Activated CD8-positive, alpha-beta memory T cell treated with anti-CD3 and anti-CD28 coated beads, Interleukin-2, amount 10 ng/mL, durations not matched to agents 7 days and 5 days (primary cell): Measurements from ENCODE around the gene SIN3B. TPM values are rescaled to one million over a fixed set of nuclear protein-coding genes. Genes with fewer than 3 reads are reported as not detected.

ENCODE experiments used
- ATAC-seq: fragments of 150-1000 bp; cut with Tn5 transposase; one replicate; pipeline ENCODE4 v1.10.0; 2021; ENCODE audit warnings: moderate library complexity
- CTCF ChIA-PET: fragments of 350-600 bp; sonication (Branson Sonifier 250); formaldehyde crosslinking; loops from one replicate; lab custom pipeline; 2021; ENCODE audit warnings: antibody characterized with exemption; lab: Charles Lee
- DNase-seq: peaks from one replicate; pipeline ENCODE4 v3.0.0-alpha.2; 2020
- H3K27ac Mint-ChIP-seq: one replicate; pipeline ENCODE4 v1.8.0; 2021; ENCODE audit warnings: mild to moderate bottlenecking, mixed read lengths
- H3K27me3 Mint-ChIP-seq: one replicate; pipeline ENCODE4 v1.8.0; 2021; ENCODE audit warnings: mixed read lengths
- H3K36me3 Mint-ChIP-seq: one replicate; pipeline ENCODE4 v1.8.0; 2021; ENCODE audit warnings: mild to moderate bottlenecking, mixed read lengths
- H3K4me1 Mint-ChIP-seq: one replicate; pipeline ENCODE4 v1.8.0; 2021; ENCODE audit warnings: mixed read lengths
- H3K4me3 Mint-ChIP-seq: one replicate; pipeline ENCODE4 v1.8.0; 2021; ENCODE audit warnings: mild to moderate bottlenecking, moderate library complexity, mixed read lengths
- H3K9me3 Mint-ChIP-seq: one replicate; pipeline ENCODE4 v1.8.0; 2022; ENCODE audit warnings: low read depth, mixed read lengths
- total RNA-seq, 2 experiments: library from RNA; stranded (reverse); gene quantifications; one replicate each; pipeline ENCODE4 v1.2.3, GENCODE V29; 2021

Gene SIN3B
- total RNA-seq, 2 experiments from 2014 or later: 29.1 to 30.5 TPM

GRCh38 chr19:16889883-16890460 lies 60.8 kb downstream of the SIN3B start:
- no peak for DNase-seq
- ATAC-seq: no peak
- Mint-ChIP-seq H3K4me3 (no peak overlapping the region), H3K4me1 (peaks cover 39% of the 10 kb centered on the region), H3K27ac (no peak overlapping the region), H3K27me3 (peaks cover 27% of the 10 kb centered on the region), H3K36me3 (no peaks in the 10 kb centered on the region), H3K9me3 (no peaks in the 10 kb centered on the region)
- CTCF ChIA-PET: no interaction called here

- no peak for ATAC-seq
- no peak for DNase-seq
- CTCF ChIA-PET: no interaction called here
Observed at GRCh38 chr19:16890461-16891184, 61.4 kb downstream of the SIN3B start.

GRCh38 chr19:16891696-16892382 lies 62.6 kb downstream of the SIN3B start:
- Mint-ChIP-seq H3K36me3 (no peaks in the 10 kb centered on the region), H3K4me1 (peaks cover 41% of the 10 kb centered on the region), H3K9me3 (no peaks in the 10 kb centered on the region), H3K4me3 (no peak overlapping the region), H3K27me3 (peaks cover 36% of the 10 kb centered on the region), H3K27ac (no peak overlapping the region)
- DNase-seq (no peak), ATAC-seq (no peak)
- CTCF ChIA-PET: no interaction called here

More at GRCh38 chr19:16890461-16891184, 61.4 kb downstream of the SIN3B start:
- Mint-ChIP-seq H3K4me3 (no peak overlapping the region), H3K36me3 (no peaks in the 10 kb centered on the region), H3K4me1 (peaks cover 40% of the 10 kb centered on the region), H3K27ac (no peak overlapping the region), H3K27me3 (peaks cover 34% of the 10 kb centered on the region), H3K9me3 (no peaks in the 10 kb centered on the region)

- no peaks in the 10 kb centered on the region for H3K9me3 Mint-ChIP-seq
- peaks cover 36% of the 10 kb centered on the region for H3K27me3 Mint-ChIP-seq
- H3K27ac Mint-ChIP-seq: no peak overlapping the region
- H3K4me1 Mint-ChIP-seq: peaks cover 39% of the 10 kb centered on the region
- CTCF ChIA-PET: no interaction called here
- H3K36me3 Mint-ChIP-seq: no peaks in the 10 kb centered on the region
- ATAC-seq (no peak), DNase-seq (no peak)
- H3K4me3 Mint-ChIP-seq: no peak overlapping the region
Observed at GRCh38 chr19:16892436-16892835, 63.2 kb downstream of the SIN3B start.

GRCh38 chr19:16892868-16893685 lies 63.9 kb downstream of the SIN3B start:
- CTCF ChIA-PET: no interaction called here
- H3K4me1 Mint-ChIP-seq: peaks cover 33% of the 10 kb centered on the region
- no peaks in the 10 kb centered on the region for H3K36me3 Mint-ChIP-seq
- H3K4me3 Mint-ChIP-seq: no peak overlapping the region
- ATAC-seq: no peak
- peaks cover 37% of the 10 kb centered on the region for H3K27me3 Mint-ChIP-seq
- no peak overlapping the region for H3K27ac Mint-ChIP-seq
- no peaks in the 10 kb centered on the region for H3K9me3 Mint-ChIP-seq
- DNase-seq: no peak

GRCh38 chr19:16893686-16893989 lies 64.4 kb downstream of the SIN3B start:
- Mint-ChIP-seq H3K27me3 (peaks cover 43% of the 10 kb centered on the region), H3K9me3 (no peaks in the 10 kb centered on the region), H3K36me3 (no peaks in the 10 kb centered on the region), H3K27ac (no peak overlapping the region), H3K4me1 (peaks cover 33% of the 10 kb centered on the region), H3K4me3 (no peak overlapping the region)
- ATAC-seq: no peak
- CTCF ChIA-PET: no interaction called here
- DNase-seq: no peak

- Mint-ChIP-seq H3K27me3 (peaks cover 46% of the 10 kb centered on the region), H3K4me1 (peaks cover 30% of the 10 kb centered on the region), H3K27ac (no peak overlapping the region), H3K36me3 (no peaks in the 10 kb centered on the region), H3K9me3 (no peaks in the 10 kb centered on the region), H3K4me3 (no peak overlapping the region)
- CTCF ChIA-PET: no interaction called here
- no peak for DNase-seq
- ATAC-seq: no peak
Observed at GRCh38 chr19:16894080-16894479, 64.9 kb downstream of the SIN3B start.

GRCh38 chr19:16895467-16896145 lies 66.4 kb downstream of the SIN3B start:
- Mint-ChIP-seq H3K4me3 (no peak overlapping the region), H3K27ac (peak overlapping the region; percentile 7), H3K36me3 (no peaks in the 10 kb centered on the region), H3K9me3 (no peaks in the 10 kb centered on the region), H3K4me1 (peaks cover 35% of the 10 kb centered on the region), H3K27me3 (peaks cover 50% of the 10 kb centered on the region)
- CTCF ChIA-PET: interaction anchor here (0.6 kb wide), 1 partner anchor 156 kb away, joined by 3 read pairs; no protein-coding TSS in a partner anchor
- ATAC-seq (no peak), DNase-seq (no peak)

GRCh38 chr19:16896146-16897028 lies 67.2 kb downstream of the SIN3B start:
- CTCF ChIA-PET: no interaction called here
- H3K4me3 Mint-ChIP-seq: peak overlapping the region; percentile 45

GRCh38 chr19:16897029-16897855 lies 68.0 kb downstream of the SIN3B start:
- H3K4me3 Mint-ChIP-seq: peak overlapping the region; percentile 45
- DNase-seq (peak; percentile 78), ATAC-seq (peak; percentile 57)
- peaks cover 48% of the 10 kb centered on the region for H3K27me3 Mint-ChIP-seq
- no peaks in the 10 kb centered on the region for H3K36me3 Mint-ChIP-seq
- H3K4me1 Mint-ChIP-seq: peaks cover 33% of the 10 kb centered on the region
- no peaks in the 10 kb centered on the region for H3K9me3 Mint-ChIP-seq
- CTCF ChIA-PET: no interaction called here
- no peak overlapping the region for H3K27ac Mint-ChIP-seq

More at GRCh38 chr19:16896146-16897028, 67.2 kb downstream of the SIN3B start:
- Mint-ChIP-seq H3K4me1 (peaks cover 35% of the 10 kb centered on the region), H3K36me3 (no peaks in the 10 kb centered on the region), H3K9me3 (no peaks in the 10 kb centered on the region), H3K27me3 (peaks cover 50% of the 10 kb centered on the region), H3K27ac (peak overlapping the region; percentile 59)
- no peak for DNase-seq
- peak; percentile 45 for ATAC-seq

GRCh38 chr19:16897856-16898161 lies 68.6 kb downstream of the SIN3B start:
- Mint-ChIP-seq H3K9me3 (no peaks in the 10 kb centered on the region), H3K4me1 (peaks cover 28% of the 10 kb centered on the region), H3K27ac (no peak overlapping the region), H3K27me3 (peaks cover 43% of the 10 kb centered on the region), H3K4me3 (no peak overlapping the region), H3K36me3 (no peaks in the 10 kb centered on the region)
- no peak for ATAC-seq
- CTCF ChIA-PET: no interaction called here
- DNase-seq: no peak
